DMS53 treated with DMSO at 0.1 percent for 48 hours (cell line): ENCODE results near the gene CD248.
A peak's percentile ranks its signal among the peaks of the same experiment; 100 is the strongest.

Experiments
- DNase-seq: peaks from one replicate; lab custom pipeline; 2025; ENCODE audit not compliant: unreplicated experiment; lab: John Stamatoyannopoulos, UW

The CD248 gene

DNA sequence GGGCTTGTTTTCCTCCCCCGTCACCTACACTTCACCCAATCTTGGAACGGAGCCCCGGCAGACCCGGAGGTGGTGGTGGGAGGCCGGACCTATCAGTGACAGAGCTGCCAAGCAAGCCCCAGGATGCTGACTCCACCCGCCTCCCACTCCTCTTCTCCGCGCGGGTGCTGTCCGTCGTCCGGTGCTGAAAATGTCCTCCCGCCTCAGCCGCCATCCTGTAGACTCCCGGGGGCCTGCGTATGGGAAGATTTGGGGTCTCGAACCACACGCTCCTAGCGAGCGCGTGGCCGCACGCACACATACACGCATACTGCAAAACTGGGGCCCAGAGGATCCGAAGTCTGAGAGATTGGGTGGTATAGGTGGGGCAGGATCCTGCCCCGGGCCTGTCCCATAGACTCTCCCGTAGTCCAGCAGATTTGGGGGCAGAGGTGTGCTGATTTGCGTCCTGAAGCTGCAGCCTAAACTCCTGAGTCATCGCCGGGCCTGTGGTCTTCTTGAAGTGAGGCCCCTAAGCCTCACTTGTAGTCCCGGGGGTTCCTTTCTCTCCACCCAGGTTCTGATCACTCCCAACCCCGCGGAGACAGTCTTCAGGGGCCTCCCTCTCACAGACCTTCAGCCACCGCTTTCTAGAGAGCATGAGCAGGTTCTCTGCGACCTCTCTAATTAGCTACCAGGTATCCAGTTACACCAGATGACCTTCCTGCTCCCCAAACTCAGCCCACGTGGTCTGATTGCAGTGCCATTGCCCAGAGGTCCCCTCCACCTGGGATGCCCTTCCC lies 27.1 kb downstream of the CD248 start:
- peak; percentile 92 for DNase-seq

DNA sequence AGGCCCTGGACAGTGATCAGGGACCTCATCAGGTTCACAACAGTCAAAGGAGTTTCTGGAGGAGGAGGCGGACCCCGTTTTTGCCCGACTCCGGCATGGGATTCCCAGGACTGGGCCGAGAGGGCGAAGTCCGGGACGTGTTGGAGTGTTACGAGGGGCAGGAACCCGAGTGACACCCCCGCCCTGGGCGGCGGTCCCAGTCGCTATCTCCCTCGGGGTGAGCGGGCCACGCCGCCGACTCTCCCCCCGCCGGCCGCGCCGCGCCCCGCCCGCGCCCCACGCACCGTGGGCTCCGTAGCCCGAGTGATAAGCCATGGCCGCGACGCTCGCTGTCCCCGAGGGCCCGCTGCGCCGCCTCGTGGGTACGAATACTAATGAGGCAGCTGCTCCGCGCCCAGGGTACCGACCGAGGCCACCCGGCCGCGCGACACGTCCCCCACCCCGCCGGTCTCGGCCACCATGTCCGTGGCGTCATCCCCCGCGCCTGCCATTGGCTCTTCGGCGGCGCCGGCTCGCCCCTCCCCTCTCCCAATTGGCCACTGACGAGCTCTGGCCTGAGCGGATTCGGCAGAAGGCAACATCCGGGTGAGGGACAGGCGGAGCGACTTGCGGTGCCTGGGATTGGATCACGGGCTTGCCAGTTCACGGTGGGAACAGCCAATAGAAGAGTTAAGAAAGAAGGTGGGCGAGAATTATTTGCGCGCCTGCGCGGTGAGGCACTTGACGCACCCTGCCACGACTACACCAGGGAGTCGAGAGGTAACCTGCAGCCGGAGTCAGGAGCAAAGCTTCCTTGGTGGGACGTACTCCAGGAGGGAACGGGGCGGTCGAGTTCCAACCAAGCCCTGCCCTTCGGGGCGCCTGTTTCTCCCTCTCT lies 27.9 kb downstream of the CD248 start, which contains the start of gene YIF1A:
Gene YIF1A (minus strand): TSS at position 473 of the 877 bp plus-strand sequence. CDS start 158 bp downstream, at position 315.
- peak; percentile 100 for DNase-seq

DNA sequence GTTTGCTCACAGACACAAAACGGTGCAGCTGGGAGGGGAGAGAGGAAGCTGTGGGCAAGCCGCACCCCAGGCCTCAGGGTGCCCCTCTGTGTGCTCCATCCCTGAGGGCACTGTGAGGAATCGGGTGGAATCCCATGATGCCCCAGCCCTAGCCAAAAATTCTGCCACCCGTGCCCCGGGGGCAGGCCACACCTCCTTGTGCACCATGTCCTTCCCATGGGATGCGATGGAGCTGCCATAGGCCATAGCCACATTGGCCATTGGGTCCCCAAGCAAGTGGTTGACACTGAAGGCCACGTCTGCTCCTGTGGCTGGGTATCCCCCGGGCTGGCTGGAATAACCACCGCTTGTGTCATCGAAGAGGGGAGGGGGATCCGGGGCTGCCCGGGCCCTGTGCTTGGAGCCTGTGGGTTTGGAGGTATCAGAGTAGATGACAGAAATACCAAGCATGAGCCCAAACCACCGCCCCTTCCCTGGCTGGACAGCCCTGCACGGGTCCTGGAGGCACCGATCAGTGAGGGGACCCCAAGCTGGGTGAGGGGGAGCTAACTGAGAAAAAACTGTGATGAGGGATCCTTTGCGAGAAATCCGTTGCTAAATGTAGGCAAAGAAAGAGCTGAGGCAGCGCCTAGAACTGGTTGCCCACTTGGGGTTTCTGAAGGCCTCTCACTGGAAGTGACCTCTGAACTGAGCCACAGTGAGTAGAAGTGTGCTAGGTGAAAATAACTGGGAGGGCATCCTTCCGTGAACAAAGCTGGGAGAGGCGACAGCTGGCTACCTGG lies 28.8 kb downstream of the CD248 start:
- no peak for DNase-seq

DNA sequence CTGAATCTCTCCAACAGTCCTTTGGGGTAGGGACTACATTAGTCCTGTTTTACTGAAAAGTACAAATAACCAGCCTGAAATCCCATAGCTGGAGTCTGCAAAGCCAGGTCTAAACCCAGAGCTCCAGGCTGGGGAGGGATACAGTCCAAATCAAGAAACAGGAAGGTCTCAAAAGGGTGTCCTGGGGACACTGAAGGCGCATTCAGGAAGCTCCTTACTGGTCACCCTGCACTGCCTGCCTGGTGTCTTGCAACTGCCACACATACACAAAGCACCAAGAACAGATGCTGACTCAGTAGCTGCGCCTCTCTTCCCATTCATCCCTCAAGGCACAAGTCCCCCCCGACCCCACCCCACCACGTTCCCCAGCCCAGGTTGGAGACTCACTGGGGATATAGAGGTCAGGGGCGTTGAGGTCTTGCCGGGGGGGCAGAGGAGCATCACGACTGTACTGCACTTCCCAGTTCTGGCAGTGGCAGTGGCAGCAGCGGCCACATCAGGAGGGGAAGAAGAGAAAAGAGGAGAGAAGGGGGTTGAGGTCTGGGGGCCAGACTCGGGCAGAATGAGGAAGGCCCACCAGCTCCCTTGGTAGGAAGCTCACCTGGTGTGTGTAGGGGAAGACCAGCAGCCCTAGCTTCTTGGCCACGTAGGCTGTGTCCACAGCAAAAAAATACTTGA lies 29.5 kb downstream of the CD248 start:
- no peak for DNase-seq

DNA sequence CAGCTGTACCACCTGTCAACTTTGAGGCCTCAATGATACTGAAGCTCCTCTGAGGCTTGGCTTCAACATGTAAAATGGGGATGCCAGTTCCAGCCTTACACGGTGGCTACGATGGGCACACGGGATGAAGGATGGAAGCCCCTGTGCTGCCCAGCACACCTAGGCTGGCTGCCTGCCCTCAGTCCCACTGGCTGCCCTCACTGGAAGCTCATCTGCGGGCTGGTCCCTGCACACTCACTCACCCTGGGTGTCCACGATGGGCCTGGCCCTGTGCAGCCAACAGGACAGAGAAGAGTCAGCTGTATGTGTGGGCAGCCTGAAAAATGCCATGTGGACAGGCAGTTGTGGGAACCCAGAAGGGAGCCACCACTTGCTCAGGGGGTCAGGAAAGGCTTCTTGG lies 30.1 kb downstream of the CD248 start:
- no peak for DNase-seq

DNA sequence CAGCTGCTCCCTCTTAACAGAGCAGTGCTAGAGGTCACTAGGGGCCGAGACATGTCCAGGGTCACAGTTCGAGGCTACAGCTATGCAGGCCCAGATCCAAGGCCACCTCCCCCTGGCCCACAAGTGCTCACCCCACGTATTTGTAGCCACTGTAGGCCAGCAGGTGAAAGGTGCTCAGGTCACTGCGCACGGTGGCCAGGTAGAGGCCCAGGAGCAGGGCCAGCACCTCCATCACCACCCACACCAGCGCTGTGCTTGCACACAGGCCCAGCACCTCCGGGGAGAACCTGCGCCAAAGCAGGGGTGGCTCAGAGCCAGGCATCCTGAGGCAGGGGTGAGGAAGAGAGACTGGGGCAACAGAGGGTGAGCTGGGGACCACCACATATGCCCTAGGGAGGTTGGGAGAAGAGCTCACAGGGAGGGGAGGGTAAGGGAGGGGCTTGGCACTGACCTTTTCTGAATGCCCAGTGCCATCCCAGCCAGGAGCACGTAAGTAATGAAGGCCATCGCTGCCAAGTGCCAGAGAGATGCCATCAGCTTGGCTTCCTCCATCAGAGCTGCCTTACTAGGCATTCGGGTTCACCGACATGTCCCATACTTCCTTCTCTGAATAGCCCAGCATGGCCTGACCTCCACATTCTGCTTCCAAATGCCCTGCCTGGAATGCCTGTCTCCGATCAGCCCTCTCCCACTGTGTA lies 31.4 kb downstream of the CD248 start:
- DNase-seq = no peak

DNA sequence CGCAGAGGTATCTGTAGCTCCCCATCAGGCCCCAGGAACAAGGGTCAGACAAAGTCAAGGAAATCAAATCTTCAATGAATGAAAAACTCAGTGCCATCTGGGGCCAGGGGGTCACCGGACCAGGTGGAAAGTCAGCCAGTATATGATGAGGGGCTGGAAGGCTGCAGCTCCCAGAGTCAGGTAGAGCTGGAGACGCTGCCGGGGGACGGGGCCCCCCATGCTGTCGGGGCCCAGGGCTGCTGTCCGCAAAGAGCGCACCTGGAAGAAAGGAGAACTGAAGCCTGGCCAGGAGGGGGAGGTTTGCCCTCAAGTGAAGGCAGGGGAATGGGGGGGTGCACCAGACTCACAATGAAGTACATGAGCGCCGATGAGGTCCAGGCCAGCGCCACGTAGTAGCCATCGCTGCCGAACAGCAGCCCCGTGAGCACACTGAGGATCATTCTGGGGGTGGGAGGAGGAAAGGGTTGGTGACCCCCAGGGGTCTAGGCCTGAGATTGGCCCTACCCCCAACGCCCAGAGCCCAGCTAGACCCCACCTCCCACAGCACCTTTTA lies 32.2 kb downstream of the CD248 start:
- no peak for DNase-seq

DNA sequence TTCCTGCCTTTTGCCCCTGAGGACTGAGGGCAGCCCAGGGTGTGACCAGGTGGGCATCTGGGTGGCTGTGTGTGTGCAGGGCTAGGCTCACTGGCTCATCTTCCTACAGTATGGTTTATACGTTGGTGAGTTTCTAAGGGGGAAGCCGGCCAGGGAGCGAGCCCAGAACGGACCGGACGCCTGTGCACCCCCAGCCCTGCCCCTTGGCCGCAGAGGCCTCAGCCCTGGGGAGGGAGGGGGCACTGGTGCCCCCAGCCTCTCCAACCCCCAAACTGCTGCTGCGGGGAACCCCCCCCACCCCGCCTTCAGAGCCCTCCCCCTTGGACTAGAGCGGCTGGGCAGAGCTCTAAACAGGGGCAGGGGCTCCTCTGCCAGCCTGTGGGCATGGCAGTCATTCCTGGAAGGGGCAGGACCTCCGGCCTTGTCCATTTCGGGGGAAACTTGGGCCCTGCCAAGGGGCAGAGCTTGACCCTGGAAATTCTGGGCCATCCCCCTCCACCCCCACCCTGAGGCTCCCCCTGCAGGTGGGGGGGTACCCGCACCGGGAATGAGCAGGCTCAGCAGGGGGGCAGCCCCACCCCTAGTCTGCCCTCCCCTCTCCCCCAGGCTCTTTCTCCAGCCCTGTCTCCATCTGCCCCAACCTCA lies 33.3 kb downstream of the CD248 start:
- DNase-seq = no peak

DNA sequence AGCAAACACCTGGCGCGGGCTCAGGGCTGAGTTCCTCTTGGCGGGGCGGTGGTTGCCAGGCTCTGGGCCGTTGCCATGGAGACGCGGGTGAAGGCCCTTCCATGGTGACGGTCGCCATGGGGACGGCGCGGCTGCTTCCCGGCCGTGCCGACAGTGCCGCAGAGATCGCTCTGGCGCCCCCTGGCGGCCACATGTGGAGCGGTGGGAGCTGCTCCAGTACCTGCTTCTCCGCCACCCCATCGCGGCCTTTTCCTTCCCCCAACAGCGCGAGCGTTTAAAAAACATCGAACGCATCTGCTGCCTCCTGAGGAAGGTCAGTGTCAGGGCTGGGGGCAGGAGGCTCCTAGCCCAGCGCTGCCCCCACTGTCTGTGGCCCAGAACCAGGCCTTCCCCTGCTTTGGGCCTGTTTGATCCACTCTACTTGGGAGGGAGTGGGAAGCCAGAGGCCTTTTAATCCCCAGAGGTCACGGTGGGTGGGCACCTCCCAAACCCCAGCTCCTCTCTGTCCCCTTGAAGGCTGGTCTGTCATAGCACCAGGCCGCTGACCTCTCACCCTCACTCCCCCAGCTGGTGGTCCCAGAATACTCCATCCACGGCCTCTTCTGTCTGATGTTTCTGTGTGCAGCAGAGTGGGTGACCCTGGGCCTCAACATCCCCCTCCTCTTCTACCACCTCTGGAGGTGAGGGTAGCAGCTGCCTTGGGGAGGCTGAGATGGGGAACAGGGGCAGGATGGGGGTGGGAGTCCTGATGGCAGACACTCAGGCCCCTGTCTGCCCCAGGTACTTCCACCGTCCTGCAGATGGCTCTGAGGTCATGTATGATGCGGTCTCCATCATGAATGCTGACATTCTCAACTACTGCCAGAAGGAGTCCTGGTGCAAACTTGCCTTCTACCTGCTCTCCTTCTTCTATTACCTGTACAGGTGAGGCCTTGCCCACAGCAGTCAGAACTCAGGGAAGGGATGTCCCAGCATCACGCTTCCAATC lies 34.1 kb downstream of the CD248 start:
- peak; percentile 98 for DNase-seq

DNA sequence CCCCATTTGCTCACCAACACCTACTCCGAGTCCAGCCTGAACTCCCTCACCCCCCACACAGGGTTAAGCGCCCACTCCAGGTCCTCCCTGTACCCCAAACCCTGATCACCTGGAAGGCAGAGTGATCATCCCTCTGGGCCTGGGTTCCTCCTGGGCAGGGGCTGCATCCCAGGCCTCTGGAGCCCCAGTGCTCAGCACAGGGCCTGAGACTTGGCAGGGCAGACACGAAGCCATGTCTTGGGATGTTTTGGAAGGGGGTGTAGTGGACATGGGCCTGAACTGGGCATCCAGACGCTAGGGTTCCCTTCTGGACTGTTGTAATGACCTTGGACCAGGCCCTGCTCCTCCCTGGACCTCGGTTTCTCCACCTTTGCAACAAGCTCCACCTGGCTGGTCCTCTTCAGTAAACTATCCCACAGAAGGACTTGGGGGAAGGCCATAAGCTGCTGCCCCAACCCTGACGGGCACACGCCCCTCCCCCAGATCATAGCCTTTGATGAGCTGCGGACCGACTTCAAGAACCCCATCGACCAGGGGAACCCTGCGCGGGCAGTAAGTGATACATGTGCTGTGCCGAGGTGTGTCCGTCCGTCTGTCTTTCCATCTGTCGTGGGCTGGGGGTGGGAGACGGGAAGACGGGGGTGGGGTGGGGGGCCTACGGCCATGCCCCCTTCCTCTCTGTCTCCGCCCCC lies 34.9 kb downstream of the CD248 start:
- no peak for DNase-seq

DNA sequence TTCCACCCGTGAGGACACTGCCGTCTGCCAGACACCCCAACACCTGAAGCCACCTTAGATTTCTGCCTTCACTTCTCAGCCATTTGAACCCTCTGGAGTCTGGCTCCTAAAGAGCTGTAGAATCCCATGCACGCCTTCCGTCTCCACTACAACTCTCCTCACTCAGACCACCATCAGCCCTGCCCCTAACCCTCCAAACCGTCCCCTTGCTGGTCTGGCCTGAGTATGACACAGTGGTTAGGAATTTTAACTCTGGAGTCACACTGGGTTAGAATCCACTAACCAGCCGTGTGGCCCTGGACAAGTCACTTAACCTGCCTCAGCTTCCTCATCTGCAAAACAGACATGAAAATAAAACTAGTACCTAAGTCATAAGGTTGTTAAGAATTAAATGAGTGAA lies 35.8 kb downstream of the CD248 start:
- no peak for DNase-seq

DNA sequence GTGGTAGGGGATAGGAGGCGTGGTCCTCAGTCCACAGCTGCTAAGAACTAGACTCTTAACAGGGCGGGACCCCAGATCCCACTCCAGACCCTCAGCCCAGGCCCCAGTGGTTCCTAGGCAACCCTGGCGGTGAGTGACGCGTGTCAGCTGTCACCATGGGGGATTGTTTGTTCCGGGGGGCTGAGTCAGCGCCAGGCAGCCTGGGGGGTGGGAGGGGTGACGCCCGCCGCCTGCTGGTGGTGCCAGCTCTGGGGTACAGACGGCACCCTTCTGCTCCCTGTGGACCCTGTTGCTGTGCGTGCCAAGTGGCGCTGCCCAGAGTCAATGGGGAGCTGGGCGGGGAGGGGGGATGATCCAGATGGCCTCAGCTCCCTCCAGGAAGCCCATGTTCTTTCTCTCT lies 36.4 kb downstream of the CD248 start:
- DNase-seq = no peak

DNA sequence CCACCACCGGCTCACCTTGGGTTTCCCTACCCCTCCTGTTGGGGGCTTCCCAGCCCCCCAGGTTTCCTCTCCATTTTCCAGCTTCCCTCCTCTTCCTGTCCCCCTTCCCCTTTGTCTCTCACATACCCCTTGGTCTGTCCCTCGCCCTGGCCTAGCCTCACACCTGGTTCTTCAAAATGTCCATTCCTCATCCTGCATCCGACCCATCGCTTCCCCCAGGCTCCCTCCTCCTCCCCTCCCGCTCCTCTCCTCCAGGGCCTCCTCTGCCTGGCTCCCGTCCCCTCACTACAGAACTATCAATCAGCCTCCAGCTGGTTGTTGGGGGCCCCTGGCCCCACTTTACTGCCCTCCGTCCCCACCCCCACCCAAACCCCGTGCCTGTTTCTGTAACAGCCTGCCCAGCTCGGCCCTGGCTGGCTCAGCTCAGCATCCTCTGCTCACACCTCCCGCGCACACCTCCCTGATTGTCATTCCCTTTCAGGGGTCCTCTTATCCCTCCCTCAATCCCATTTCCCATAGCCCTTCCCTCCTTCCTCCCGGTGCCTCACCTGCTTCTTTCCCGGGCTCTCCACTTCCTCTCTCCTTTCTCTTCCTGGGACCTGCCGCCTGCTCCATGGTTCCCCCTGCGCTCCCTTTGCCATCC lies 37.6 kb downstream of the CD248 start:
- DNase-seq = no peak

DNA sequence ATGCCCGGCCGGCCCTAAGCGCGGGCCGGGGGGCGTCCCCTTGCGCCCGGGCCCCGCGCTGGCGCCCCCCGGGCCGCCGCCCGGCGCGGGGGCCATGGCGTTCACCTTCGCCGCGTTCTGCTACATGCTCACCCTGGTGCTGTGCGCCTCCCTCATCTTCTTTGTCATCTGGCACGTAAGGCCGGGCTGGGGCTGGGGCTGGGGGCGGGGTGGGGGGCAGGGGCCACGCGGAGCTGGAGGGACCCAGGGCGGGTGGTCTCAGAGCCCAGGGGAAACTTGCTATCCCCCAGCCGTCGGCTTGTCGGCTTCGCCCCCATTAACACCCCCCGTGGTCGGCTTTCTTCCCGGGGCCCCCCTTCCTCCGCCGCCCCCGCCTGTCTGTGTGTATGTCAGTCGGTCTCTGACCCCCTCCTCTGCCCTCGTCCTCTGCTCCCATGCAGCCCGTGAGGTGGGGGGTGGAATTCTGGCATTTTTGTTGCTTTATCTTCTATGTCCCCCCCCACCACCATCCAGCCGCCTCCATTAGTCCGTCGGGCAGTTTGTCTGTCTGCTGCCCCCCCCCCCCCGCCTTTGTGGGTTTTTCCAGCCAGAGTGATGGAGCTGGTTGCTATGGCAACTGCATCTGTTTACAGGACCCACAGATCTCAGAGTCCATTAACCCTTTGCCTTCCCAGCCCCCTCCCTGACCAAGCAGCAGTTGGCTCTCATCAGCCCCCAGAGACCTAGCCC lies 38.3 kb downstream of the CD248 start:
- DNase-seq = no peak

DNA sequence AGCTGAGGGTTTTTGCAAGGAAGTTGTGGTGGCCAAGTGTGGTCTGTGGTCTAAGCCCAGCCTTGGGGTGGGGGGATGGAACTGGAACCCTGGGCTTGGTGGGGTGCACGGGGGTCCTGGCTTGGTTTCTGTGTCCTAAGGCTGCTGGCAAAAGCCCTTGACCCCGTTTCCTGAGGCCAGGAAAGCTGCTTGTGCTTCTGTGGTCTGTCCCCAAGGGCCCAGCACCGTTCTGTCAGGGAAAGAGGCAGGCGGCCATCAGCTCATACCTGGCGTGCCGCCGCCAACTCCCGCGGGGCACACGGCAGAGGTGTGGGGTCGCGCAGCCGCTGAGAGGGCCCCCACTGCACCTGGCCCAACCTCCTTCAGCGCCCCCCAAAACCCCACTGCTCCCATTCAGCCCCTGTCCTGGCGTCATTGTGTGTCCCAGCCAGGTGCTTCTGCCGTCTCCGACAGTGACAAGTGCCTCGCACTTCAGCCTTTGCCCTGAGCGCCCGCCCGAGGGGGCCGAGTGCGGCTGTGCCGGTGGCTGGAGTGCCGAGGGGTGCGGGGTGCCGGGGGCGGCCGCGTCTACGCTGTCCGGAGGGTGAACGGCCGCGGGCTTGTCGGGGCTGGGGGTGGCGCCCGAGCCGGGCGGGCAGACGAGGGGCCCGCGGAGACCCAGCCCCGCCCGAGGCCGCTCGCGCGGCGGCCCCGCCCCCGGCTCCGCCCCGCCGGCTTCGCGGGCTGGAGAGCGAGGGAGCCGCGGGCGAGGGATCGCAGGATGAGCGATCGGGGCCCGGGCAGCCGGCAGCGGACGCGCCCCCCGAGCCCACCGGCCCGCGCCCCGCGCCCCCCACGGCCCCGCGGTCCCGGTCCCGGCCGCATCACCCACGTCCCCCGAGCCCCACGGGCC lies 39.1 kb downstream of the CD248 start, which contains the start of gene CNIH2:
Gene CNIH2 (plus strand): TSS at position 705 of the 892 bp plus-strand sequence. CDS start 282 bp downstream, outside the sequence.
- DNase-seq = peak; percentile 50
